Kidney epithelial cell (primary cell): Measurements from ENCODE around the gene NHSL1. TPM values are rescaled to one million over a fixed set of nuclear protein-coding genes. Genes with fewer than 3 reads are reported as not detected.

Experiments
- DNase-seq: peaks from one replicate; pipeline ENCODE4 v3.0.0-alpha.2; 2010; ENCODE audit warnings: low read depth
- H3K27me3 ChIP-seq: 2 replicates; pipeline ENCODE4 v1.6.0; 2011; ENCODE audit warnings: low read length; ENCODE audit not compliant: control insufficient read depth, insufficient read depth
- H3K36me3 ChIP-seq: 2 replicates; pipeline ENCODE4 v1.5.1; 2011; ENCODE audit warnings: low read length; ENCODE audit not compliant: control insufficient read depth, insufficient read depth
- H3K4me3 ChIP-seq: 2 replicates; pipeline ENCODE4 v1.5.1; 2011; ENCODE audit warnings: low read depth, mild to moderate bottlenecking, control low read depth, low read length
- total RNA-seq: library from RNA; depleted of rRNA; stranded (reverse); fragments of >200 nt; gene quantifications from 2 replicates; pipeline ENCODE4 v1.2.3, GENCODE V29; 2015
- TF ChIP-seq, protein P1 (sequence below): IDR thresholded peaks from 2 replicates; pipeline ENCODE4 v1.5.1; 2011; ENCODE audit warnings: mild to moderate bottlenecking, moderate library complexity, low read length, control low read depth, inconsistent platforms; ENCODE audit not compliant: insufficient read depth, poor library complexity, severe bottlenecking

NHSL1 gene
- total RNA-seq, 1 donor from 2014 or later: 11.5 TPM

DNA sequence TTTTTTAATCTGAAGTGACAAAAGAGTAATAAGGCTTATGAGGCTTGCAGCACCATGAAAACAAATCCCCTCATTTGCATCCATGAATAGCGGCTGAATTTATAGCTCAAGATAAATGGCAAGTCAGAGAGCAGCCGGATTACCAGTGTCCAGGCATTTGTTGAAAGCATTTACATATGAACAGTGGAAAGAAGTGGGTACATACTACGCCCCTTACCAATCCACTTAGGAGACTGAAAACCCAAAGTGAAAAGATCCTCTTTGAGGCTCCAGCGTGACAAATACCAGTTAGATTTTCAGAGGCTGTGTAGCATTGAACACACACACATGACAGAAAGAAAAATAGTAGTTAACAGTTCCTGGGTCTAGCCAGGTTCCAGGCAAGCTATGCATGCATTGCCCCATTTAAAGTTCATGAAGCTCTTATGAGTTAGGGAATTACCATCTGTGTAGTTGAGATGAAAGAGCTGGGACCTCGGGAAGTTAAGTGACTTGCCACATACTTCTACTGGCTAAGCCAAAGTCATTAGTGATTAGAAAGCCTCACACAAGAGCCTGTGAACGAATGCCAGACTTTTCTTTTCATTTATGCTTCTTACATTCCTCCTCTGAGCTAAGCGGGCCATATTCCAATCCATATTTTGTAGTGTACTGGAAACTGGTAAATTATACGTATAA, 28.3 kb upstream of the NHSL1 start:
- TF ChIP-seq, protein P1, sequence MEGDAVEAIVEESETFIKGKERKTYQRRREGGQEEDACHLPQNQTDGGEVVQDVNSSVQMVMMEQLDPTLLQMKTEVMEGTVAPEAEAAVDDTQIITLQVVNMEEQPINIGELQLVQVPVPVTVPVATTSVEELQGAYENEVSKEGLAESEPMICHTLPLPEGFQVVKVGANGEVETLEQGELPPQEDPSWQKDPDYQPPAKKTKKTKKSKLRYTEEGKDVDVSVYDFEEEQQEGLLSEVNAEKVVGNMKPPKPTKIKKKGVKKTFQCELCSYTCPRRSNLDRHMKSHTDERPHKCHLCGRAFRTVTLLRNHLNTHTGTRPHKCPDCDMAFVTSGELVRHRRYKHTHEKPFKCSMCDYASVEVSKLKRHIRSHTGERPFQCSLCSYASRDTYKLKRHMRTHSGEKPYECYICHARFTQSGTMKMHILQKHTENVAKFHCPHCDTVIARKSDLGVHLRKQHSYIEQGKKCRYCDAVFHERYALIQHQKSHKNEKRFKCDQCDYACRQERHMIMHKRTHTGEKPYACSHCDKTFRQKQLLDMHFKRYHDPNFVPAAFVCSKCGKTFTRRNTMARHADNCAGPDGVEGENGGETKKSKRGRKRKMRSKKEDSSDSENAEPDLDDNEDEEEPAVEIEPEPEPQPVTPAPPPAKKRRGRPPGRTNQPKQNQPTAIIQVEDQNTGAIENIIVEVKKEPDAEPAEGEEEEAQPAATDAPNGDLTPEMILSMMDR: no peak

DNA sequence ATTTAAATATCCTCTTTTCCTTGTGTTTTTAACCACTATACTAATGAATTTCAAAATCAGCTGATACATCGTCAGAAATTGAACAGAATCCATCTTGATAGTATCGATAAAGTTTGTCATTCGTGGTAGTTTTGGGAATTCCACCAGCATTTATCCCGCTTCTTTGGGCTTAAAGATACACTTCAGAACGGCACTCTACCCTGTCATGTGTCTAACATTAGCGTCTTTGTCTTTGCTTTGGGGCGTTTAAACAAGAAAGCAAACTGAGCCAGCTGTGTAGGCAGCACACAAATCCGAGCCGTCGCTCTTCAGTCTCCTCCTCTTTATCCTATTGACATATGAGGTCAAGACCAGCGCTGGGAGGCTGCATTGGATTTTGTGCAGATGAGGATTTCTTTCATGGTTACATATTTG, 27.5 kb upstream of the NHSL1 start:
- H3K27me3 ChIP-seq: no peaks in the 10 kb centered on the region
- no peaks in the 10 kb centered on the region for H3K36me3 ChIP-seq
- H3K4me3 ChIP-seq: no peak overlapping the region
- no peak for DNase-seq
- TF ChIP-seq, protein P1: no peak

More for the DNA sequence above, 28.3 kb upstream of the NHSL1 start:
- DNase-seq: no peak
- Histone ChIP-seq H3K4me3 (no peak overlapping the region), H3K27me3 (no peaks in the 10 kb centered on the region), H3K36me3 (no peaks in the 10 kb centered on the region)

DNA sequence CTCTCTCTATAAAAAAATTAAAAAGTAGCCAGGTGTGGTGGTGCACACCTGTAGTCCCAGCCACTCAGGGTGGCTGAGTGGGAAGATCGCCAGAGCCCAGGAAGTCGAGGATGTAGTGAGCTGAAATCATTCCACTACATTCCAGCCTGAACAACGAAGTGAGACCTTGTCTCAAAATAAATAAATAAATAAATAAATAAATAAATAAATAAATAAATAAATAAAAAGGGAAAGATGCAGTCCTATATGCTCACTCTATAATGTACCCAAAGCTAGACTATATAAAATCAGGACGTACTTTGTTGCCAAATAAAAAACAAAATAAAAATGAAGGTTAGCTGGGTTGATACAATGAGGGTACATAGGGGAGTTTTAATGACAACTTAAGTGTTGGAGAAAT, 26.1 kb upstream of the NHSL1 start:
- TF ChIP-seq, protein P1: no peak
- no peaks in the 10 kb centered on the region for H3K36me3 ChIP-seq
- H3K27me3 ChIP-seq: no peaks in the 10 kb centered on the region
- DNase-seq: no peak
- no peak overlapping the region for H3K4me3 ChIP-seq

DNA sequence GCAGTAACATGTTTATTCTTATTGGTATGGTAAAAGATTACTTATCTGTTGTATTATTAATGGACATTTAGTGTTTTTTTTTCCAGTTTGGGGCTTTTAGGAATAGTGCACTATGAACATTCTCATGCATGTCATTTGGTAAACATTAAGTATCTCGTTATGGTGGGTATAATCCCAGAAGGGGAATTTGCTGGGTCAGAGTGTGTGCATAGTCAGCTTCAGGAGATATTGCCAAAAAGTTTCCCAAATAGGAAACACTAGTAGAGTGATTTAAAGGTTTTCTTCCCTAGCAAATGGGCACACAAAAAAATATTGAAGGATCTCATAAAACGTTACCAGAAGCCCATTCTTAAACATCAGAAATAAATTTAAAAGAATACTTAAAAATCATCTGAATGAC, 25.2 kb upstream of the NHSL1 start:
- Histone ChIP-seq H3K27me3 (no peaks in the 10 kb centered on the region), H3K4me3 (no peak overlapping the region), H3K36me3 (no peaks in the 10 kb centered on the region)
- TF ChIP-seq, protein P1: no peak
- no peak for DNase-seq

DNA sequence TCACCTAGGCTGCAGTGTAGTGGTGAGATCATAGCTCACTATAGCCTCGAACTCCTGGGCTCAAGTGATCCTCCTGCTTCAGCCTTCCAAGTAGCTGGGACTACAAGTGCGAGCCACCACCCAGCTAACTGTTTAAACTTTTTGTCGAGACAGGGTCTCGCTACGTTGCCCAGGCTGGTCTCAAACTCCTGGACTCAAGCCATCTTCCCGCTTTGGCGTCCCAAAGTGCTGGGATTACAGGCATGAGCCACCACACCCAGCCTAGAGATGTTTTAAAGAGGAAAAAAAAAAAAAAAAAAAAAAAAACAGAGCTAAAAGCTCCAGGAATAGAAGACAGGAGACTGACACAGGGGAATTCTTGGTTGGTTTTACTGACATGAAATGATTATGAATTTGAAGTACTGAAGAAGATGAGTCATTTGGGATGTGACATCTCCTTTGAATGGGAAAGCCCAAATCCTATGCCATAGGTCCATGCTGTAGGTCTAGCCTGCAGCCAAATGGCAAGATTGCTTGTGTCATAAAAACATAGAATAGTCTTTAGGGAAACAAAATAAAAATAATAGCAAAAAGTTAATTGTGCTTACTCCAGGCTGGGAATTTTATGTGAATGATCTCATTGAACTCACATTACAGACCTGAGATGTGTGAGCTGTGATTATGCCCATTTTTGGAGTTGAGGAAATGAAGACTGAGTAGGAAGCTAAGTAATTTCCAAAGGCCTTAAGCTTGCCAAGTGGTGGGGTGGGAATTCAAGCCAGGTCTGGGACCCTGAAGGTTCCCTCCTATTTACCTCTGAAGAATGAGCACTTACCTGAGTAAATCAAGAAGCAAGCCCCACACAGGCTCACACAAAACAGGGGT, 24.3 kb upstream of the NHSL1 start:
- no peak for DNase-seq
- Histone ChIP-seq H3K36me3 (no peaks in the 10 kb centered on the region), H3K4me3 (no peak overlapping the region), H3K27me3 (no peaks in the 10 kb centered on the region)
- TF ChIP-seq, protein P1: no peak
